Nephron (organoid): ENCODE measurements around the gene PTGS1.
"Not testable (repeated sequence)": the region's sequence is repeated elsewhere in the genome, so short reads cannot be mapped to it uniquely, and the experiment has no call there.

Experiments used
- H3K27ac Mint-ChIP-seq, 3 experiments: 2 replicates each; pipeline ENCODE4 v1.8.0; 2020; ENCODE audit warnings: mixed read lengths in 3 of 3, mild to moderate bottlenecking in 2 of 3, moderate library complexity in 1 of 3
- H3K27me3 Mint-ChIP-seq: 2 replicates; pipeline ENCODE4 v1.8.0; 2021; ENCODE audit warnings: low read depth, mild to moderate bottlenecking, moderate library complexity, mixed read lengths
- H3K36me3 Mint-ChIP-seq: 2 replicates; pipeline ENCODE4 v1.8.0; 2020; ENCODE audit warnings: low read depth, mixed read lengths
- H3K4me1 Mint-ChIP-seq: 2 replicates; pipeline ENCODE4 v1.8.0; 2020; ENCODE audit warnings: mixed read lengths
- H3K4me3 Mint-ChIP-seq, 3 experiments: 2 replicates each; pipeline ENCODE4 v1.8.0; 2020; ENCODE audit warnings: mild to moderate bottlenecking in 3 of 3, mixed read lengths in 3 of 3, moderate library complexity in 2 of 3
- H3K9me3 Mint-ChIP-seq: 2 replicates; pipeline ENCODE4 v1.8.0; 2020; ENCODE audit warnings: mixed read lengths
- TF ChIP-seq, protein P1 (sequence below), 3 experiments: fragments of 200-600 bp; sonication (generic); IDR thresholded peaks; one replicate each; pipeline ENCODE4 v1.5.0; 2021; ENCODE audit warnings: antibody characterized with exemption in 3 of 3; ENCODE audit not compliant: unreplicated experiment in 3 of 3

PTGS1 gene

GRCh38 chr9:122401896-122402295 is 31.1 kb downstream of the PTGS1 start:
- Mint-ChIP-seq H3K9me3 (peaks cover 2% of the 10 kb centered on the region), H3K27ac (no peak overlapping the region), H3K4me3 (no peak overlapping the region), H3K27me3 (peaks cover 53% of the 10 kb centered on the region), H3K36me3 (no peaks in the 10 kb centered on the region), H3K4me1 (no peaks in the 10 kb centered on the region)
- TF ChIP-seq, protein P1, sequence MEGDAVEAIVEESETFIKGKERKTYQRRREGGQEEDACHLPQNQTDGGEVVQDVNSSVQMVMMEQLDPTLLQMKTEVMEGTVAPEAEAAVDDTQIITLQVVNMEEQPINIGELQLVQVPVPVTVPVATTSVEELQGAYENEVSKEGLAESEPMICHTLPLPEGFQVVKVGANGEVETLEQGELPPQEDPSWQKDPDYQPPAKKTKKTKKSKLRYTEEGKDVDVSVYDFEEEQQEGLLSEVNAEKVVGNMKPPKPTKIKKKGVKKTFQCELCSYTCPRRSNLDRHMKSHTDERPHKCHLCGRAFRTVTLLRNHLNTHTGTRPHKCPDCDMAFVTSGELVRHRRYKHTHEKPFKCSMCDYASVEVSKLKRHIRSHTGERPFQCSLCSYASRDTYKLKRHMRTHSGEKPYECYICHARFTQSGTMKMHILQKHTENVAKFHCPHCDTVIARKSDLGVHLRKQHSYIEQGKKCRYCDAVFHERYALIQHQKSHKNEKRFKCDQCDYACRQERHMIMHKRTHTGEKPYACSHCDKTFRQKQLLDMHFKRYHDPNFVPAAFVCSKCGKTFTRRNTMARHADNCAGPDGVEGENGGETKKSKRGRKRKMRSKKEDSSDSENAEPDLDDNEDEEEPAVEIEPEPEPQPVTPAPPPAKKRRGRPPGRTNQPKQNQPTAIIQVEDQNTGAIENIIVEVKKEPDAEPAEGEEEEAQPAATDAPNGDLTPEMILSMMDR (IDR thresholded peaks at IDR 0.05; ENCODE audit: unreplicated experiment in 3 of 3), result no peak

- peaks cover 57% of the 10 kb centered on the region for H3K27me3 Mint-ChIP-seq
- H3K4me3 Mint-ChIP-seq, result no peak overlapping the region
- peaks cover 2% of the 10 kb centered on the region for H3K9me3 Mint-ChIP-seq
Measured at GRCh38 chr9:122402403-122402871, 31.6 kb downstream of the PTGS1 start.

DNA sequence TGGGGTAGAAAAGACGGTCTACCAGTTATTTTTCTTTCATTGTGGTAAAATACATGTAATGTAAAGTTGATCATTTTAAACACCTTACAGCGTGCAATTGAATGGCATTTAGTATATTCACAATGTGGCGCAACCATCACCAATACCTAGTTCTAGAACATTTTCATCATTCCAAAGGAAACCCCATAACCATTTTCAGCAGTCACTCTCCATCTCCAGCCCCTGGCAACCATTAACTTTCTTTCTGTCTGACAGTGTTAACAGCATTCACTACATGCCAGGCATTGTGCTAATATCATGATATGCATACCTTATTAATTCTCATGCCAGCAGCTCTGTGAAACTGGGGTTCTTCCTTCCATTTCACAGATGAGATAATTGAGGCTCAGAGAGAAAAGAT is 32.0 kb downstream of the PTGS1 start:
- Mint-ChIP-seq H3K27ac (no peak overlapping the region), H3K4me3 (no peak overlapping the region), H3K9me3 (peaks cover 2% of the 10 kb centered on the region), H3K4me1 (no peaks in the 10 kb centered on the region), H3K36me3 (no peaks in the 10 kb centered on the region), H3K27me3 (peaks cover 55% of the 10 kb centered on the region)
- TF ChIP-seq, protein P1 (IDR thresholded peaks at IDR 0.05; ENCODE audit: unreplicated experiment in 3 of 3), result no peak

More at GRCh38 chr9:122402403-122402871, 31.6 kb downstream of the PTGS1 start:
- no peaks in the 10 kb centered on the region for H3K36me3 Mint-ChIP-seq
- H3K4me1 Mint-ChIP-seq, result no peaks in the 10 kb centered on the region
- TF ChIP-seq, protein P1 (IDR thresholded peaks at IDR 0.05; ENCODE audit: unreplicated experiment in 3 of 3), result no peak
- H3K27ac Mint-ChIP-seq, result no peak overlapping the region

- Mint-ChIP-seq H3K9me3 (peaks cover 5% of the 10 kb centered on the region), H3K27ac (no peak overlapping the region), H3K4me1 (no peaks in the 10 kb centered on the region), H3K27me3 (peaks cover 55% of the 10 kb centered on the region), H3K4me3 (no peak overlapping the region), H3K36me3 (no peaks in the 10 kb centered on the region)
- TF ChIP-seq, protein P1 (IDR thresholded peaks at IDR 0.05; ENCODE audit: unreplicated experiment in 3 of 3), result no peak
Measured at GRCh38 chr9:122403381-122404000, 32.7 kb downstream of the PTGS1 start.

DNA sequence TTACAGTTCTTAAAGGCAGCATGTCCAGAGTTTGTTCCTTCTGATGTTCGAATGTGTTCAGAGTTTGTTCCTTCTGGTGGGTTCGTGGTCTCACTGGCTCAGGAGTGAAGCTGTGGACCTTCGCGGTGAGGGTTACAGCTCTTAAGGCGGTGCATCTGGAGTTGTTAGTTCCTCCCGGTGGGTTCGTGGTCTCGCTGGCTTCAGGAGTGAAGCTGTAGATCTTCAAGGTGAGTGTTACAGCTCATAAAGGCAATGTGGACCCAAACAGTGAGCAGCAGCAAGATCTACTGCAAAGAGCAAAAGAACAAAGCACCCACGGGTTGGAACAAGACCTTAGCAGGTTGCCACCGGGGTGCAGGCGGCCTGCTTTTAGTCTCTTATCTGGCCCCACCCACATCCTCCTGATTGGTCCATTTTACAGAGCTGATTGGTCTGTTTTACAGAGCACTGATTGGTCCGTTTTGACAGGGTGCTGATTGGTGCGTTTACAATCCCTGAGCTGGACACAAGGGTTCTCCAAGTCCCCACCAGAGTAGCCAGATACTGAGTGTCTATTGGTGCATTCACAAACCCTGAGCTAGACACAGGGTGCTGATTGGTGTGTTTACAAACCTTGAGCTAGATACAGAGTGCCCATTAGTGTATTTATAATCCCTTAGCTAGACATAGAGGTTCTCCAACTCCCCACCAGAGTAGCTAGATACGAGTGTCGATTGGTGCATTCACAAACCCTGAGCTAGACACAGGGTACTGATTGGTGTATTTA is 34.7 kb downstream of the PTGS1 start:
- H3K27ac Mint-ChIP-seq, H3K36me3 Mint-ChIP-seq, H3K4me1 Mint-ChIP-seq: not testable (repeated sequence)

GRCh38 chr9:122406070-122406890 is 35.5 kb downstream of the PTGS1 start:
- H3K4me3 Mint-ChIP-seq, result peak overlapping the region; percentile 55 to 75 (median 66)
- H3K27me3 Mint-ChIP-seq, result peaks cover 37% of the 10 kb centered on the region
- H3K36me3 Mint-ChIP-seq, result no peaks in the 10 kb centered on the region
- no peaks in the 10 kb centered on the region for H3K4me1 Mint-ChIP-seq
- TF ChIP-seq, protein P1 (IDR thresholded peaks at IDR 0.05; ENCODE audit: unreplicated experiment in 3 of 3), result no peak
- peaks cover 3% of the 10 kb centered on the region for H3K9me3 Mint-ChIP-seq
- H3K27ac Mint-ChIP-seq, result no peak overlapping the region

More for the DNA sequence above, 34.7 kb downstream of the PTGS1 start:
- H3K4me3 Mint-ChIP-seq, result peak overlapping the region; percentile 55 to 75 (median 66)
- not testable (repeated sequence) for H3K9me3 Mint-ChIP-seq
- peaks cover 45% of the 10 kb centered on the region for H3K27me3 Mint-ChIP-seq

DNA sequence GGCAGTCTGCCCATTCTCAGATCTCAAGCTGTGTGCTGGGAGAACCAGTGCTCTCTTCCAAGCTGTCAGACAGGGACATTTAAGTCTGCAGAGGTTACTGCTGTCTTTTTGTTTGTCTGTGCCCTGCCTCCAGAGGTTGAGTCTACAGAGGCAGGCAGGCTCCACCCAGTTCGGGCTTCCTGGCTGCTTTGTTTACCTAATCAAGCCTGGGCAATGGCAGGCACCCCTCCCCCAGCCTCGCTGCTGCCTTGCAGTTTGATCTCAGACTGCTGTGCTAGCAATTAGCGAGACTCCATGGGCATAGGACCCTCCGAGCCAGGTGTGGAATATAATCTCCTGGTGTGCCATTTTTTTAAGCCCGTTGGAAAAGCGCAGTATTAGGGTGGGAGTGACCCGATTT is 43.3 kb downstream of the PTGS1 start:
- peaks cover 22% of the 10 kb centered on the region for H3K9me3 Mint-ChIP-seq
- not testable (repeated sequence) for H3K27me3 Mint-ChIP-seq, H3K36me3 Mint-ChIP-seq, H3K4me3 Mint-ChIP-seq, H3K4me1 Mint-ChIP-seq, H3K27ac Mint-ChIP-seq
